KOPT-K1 (cell line): Measurements from ENCODE around the gene KCNG2.

ENCODE experiments used
- H3K27ac ChIP-seq: fragments of 200-600 bp; sonication (generic); 2 replicates; pipeline ENCODE4 v1.5.1; 2016; ENCODE audit warnings: antibody characterized with exemption, mild to moderate bottlenecking, low read depth, low read length; ENCODE audit not compliant: poor library complexity, severe bottlenecking
- H3K36me3 ChIP-seq: fragments of 200-600 bp; sonication (generic); 2 replicates; pipeline ENCODE4 v1.5.1; 2017; ENCODE audit warnings: antibody characterized with exemption, mild to moderate bottlenecking, low read length, moderate library complexity; ENCODE audit not compliant: insufficient read depth
- H3K9me3 ChIP-seq: fragments of 200-600 bp; sonication (generic); 2 replicates; pipeline ENCODE4 v1.5.1; 2017; ENCODE audit warnings: antibody characterized with exemption, low read length, mild to moderate bottlenecking; ENCODE audit not compliant: insufficient read depth, poor library complexity, severe bottlenecking

The KCNG2 gene

DNA sequence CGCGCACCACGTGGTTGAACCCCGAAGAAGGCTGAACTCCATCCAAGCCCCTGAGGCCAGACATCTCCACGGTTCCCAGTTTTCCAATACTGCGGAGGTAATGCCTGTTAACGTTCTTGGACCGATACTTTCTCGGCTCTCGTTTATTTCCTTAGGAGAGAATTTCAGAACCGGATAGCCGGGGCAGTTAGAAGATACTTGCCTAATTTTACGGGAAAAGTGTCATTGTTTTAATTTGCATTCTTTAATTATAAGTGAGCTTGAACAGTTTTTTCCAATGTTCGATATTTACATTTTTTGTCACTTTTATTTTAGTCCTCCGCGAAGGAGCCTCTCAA is 10.2 kb upstream of the KCNG2 start:
- no peaks in the 10 kb centered on the region for H3K36me3 ChIP-seq
- no peak overlapping the region for H3K27ac ChIP-seq
- no peaks in the 10 kb centered on the region for H3K9me3 ChIP-seq

DNA sequence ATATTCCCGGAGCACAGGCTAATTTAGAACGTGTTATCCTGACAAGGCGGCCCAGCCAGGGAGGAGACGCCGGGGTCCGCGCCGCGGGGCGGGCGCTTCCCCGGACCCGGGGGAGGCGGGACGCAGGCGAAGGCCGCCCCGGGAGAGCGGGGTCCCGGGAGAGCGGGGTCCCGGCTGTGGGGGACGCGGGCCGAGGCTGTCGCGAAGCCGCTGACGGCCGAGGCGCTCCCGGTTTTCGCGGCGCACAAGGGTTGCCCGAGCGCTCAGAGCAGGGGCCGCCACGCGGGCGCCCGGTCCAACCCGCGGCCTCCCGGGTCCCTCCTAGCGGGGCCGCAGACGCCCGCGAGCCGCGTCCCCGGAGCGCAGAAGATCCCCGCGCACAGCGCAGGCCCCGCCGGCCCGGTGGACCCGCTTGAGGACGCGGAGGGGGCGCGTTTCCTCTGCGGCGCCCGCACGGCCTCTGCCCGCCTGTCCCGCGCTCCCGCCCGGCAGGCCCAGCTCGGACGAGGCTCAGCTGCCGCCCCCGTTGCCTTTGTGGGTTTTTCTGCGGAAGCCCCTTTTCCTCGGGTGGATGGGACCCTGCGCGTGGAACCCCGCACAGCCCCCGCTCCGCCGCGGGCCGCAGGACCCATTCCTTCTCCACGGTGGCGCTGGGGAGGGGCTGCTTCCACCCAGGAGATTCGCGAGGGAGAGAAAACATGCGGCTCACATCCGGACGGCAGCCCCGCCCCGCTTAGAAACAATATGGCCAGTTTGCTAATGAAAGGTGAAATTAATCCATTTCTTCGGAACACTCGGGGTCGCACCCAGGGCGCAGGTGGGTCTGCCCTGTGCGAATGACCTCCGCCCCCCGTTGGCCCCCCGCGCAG is 9.6 kb upstream of the KCNG2 start:
- H3K27ac ChIP-seq, result no peak overlapping the region
- no peaks in the 10 kb centered on the region for H3K36me3 ChIP-seq
- H3K9me3 ChIP-seq, result no peaks in the 10 kb centered on the region

- H3K9me3 ChIP-seq, result no peaks in the 10 kb centered on the region
- no peaks in the 10 kb centered on the region for H3K36me3 ChIP-seq
- H3K27ac ChIP-seq, result no peak overlapping the region
Observed at GRCh38 chr18:79788734-79789085, 9.0 kb upstream of the KCNG2 start.

DNA sequence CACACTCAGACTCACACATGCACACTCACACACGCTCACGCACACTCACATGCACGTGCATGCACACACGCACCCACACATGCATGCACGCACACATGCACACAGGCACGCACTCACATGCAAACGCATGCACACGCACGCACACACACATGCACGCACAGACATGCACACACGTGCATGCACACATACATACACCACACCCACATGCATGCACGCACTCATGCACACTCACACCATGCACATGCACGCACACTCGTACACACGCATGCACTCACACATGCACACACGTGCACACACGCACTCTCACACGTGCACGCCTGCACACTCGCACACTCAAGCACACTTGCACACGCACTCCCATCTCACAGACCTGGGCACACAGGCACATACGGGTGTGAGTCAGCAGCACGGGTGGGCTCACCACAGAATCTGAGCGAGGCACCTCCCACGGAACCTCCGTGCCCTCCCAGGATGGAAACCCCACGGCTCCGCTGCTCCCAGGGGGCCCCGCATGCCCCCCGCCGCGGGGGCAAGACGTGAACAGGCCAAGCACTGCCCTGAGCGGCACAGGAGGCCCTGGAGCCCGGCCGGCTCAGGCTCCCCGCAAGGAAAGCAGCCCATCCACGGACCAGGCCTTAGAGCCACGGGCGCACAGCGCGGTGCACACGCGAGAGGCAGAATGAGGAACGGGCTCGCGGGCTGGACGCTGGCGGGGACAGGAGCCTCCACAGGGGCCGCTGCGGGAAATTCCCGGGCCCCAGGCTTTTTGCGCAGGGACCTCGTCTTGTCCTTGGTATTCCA is 8.4 kb upstream of the KCNG2 start:
- H3K9me3 ChIP-seq, result no peaks in the 10 kb centered on the region
- no peaks in the 10 kb centered on the region for H3K36me3 ChIP-seq
- no peak overlapping the region for H3K27ac ChIP-seq

DNA sequence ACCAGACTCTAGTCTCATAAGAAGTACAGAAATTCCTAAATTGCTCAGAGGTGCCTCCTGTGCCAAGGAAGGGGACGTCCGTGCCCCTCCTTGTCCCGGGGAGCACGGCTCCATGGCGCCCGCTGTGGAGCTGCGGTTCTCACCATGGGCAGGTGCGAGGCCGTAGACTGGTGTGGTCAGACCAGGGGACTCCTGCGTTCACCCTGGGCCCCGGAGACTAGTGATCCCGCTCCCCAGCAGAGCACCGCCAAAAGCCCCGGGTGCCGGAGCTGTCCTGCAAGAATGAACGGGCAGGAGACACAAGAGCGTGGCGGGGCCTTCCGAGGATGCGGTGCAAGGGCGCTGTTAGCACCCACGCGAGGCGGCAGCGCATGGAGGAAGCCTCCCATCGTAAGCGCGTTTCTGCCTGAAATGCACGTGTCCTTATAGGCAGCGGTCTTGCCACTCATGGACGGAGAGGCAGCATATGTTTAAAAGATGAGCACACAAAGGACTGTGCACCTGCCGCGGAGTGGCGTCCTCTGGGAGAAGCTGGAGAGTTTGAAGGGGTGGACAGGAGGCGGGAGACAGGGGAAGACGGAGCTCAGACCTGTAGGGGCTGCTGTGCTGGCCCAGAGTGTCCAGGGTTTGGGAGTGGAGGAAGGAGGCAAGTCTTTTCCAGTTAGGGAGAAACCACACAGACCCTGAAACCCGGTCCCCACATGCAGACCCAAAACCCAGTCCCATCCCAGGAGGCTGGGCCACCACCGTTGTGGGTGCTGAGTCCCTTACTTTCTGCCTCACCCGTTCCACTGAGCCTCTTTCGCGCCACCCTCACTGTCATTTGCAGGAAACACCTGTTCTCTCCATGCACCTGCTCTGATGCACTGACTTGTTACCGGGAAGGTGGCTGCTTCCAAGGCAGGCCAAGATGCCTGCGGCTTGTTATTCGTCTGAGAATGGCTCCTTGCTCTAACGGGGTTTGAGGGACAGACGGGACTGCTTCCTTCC is 7.5 kb upstream of the KCNG2 start:
- no peaks in the 10 kb centered on the region for H3K36me3 ChIP-seq
- H3K27ac ChIP-seq, result no peak overlapping the region
- no peaks in the 10 kb centered on the region for H3K9me3 ChIP-seq

DNA sequence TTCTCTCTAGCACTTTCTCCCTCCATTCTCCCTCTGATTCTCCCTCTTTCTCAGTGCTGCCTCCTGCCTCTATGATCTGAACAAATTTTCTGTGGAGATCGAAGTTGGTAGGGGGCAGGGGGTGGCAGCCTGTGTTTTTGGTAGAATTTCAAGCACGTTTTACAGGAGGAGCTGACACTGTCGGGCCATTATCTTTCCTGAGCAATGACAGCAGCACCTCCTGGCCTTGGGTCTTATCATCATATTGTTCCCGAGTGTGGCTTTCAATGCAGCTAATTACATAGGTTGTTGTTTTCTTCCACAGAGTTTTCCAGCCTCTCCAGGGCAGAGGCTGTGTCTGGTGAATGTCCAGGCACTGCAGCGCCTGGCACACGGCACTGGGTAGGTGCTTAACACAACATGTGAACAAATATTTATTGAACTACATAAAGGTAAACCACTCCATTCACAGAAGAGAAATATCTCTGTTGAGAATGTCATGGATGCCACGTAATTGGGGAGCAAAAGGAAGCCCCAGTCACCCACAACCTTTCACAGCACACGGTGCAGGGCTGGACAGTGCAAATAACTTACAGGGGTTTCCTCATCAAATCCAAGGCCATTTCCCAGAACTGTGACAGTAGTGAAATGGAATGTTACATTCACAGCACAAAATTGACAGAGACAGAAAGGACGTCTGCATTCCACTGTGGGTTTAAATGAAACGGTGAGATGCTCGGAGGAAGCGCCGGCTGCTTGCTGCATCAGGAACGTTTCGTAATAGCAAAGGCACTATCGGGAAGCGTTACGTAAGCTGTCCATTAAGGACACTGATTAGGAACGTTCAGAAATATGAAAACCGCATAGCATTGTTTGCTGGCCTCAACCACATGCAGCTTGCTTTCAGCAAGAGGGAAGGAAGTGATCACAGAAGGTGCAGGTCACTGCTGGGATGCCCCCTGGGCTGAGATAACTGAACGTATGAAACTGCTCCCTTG is 6.5 kb upstream of the KCNG2 start:
- Histone ChIP-seq H3K9me3 (no peaks in the 10 kb centered on the region), H3K36me3 (no peaks in the 10 kb centered on the region), H3K27ac (no peak overlapping the region)

DNA sequence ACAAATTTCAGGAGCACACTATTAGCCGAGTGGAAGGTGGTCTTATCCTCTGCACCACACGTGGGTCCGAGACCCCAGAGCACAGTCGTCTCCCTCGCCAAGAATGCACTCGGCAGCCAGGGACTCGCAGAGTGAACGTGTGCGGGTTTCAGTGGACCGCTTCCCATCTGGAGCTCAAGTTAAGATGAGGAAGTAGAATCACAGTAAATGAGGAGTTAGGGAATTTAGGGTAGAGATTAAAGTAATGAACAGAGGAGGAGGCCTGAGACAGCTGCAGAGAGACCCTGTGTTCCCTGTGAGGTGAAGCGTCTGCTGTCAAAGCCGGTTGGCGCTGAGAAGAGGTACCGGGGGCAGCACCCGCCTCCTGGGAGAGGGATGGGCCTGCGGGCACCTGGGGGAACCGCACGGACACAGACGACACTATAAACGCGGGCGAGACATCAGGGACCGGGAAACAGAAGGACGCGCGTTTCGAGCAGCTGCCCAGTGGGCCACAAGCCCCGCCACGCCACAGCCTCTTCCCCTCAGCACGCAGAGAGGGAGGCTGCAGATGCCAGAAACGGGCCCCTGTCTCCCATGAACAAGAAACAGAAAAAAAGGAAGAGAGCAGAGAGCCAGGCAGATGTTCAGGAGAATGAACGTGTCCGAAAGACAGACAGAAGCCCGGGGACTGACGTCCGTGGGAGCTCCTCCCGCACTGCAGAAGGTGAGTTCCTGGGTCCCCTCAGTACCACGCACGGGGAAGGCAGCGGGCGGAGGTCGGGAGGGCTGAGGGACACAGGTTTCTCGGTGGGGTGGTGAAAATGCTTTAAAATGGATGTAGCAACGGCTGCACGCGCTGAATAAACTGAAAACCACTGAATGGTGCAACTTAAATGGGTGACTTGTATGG is 5.4 kb upstream of the KCNG2 start:
- Histone ChIP-seq H3K27ac (no peak overlapping the region), H3K36me3 (no peaks in the 10 kb centered on the region), H3K9me3 (no peaks in the 10 kb centered on the region)

DNA sequence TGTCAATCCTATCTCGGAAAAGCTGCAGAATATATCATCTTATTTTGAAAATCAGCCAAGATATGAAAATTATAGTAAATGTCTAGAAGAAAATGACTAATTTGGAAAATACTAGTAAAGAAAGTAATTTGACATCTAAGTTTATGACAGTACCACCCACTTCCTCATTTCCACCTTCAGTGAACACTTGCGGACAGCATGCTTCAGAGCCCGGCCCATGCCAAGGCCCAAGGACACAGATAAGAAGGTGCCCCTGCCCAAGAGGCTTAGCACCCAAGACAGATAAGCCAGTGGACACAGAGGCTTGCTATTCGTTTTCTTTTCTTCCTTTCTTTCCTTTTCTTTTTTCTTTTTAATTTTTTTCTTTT is 4.8 kb upstream of the KCNG2 start:
- no peaks in the 10 kb centered on the region for H3K9me3 ChIP-seq
- H3K36me3 ChIP-seq, result no peaks in the 10 kb centered on the region
- H3K27ac ChIP-seq, result no peak overlapping the region

- Histone ChIP-seq H3K9me3 (no peaks in the 10 kb centered on the region), H3K36me3 (no peaks in the 10 kb centered on the region), H3K27ac (no peak overlapping the region)
Observed at GRCh38 chr18:79794846-79795245, 2.9 kb upstream of the KCNG2 start.

- no peaks in the 10 kb centered on the region for H3K9me3 ChIP-seq
- H3K27ac ChIP-seq, result no peak overlapping the region
- H3K36me3 ChIP-seq, result no peaks in the 10 kb centered on the region
Observed at GRCh38 chr18:79795446-79795845, 2.3 kb upstream of the KCNG2 start.

GRCh38 chr18:79796016-79796415 is 1.7 kb upstream of the KCNG2 start:
- Histone ChIP-seq H3K36me3 (no peaks in the 10 kb centered on the region), H3K9me3 (no peaks in the 10 kb centered on the region), H3K27ac (no peak overlapping the region)

DNA sequence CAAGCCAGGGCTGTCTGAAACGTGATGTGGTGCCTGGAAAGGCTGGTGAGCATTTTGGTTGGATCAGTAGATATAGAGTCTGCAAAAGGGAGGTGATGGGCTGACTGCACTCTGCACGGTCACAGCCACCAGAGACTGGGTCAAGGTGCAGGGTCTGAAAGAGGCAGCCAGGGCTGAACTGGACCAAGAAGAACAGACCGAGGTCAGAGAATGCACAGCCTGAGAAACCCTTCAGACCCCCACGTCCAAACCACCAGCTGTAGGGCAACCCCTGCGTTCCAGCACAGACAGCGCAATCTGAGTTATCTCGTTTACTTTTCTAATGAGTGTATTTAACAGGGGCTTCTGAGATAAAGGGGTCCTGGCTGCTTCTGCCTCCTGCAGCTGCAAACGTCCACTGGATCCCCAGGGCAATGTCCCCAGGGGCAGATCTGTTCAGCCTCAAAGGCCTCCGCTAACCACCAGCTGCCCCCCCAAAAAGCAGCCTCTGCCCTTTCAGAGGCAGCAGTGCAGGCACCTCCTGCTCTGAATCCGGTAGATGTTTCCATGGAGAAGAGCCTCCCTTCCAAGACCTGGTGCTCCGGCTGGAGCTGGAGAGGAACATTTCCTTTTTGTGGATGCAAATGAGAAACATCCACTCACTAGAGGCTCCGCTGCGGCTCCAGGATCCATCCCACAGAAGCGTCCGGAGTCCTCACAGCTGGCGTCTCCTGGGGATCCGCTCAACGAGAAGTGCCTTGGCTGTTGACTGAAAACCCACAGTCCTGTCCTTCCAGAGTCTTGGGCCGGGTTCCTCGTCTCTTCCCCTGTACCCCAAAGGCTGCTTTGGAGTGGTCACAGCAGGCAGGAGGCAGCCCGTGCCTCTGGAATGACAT is 970 bp upstream of the KCNG2 start:
- no peak overlapping the region for H3K27ac ChIP-seq
- no peaks in the 10 kb centered on the region for H3K36me3 ChIP-seq
- H3K9me3 ChIP-seq, result no peaks in the 10 kb centered on the region
